Astrocyte of the cerebellum (primary cell): ENCODE results near the gene DBN1.
A peak's percentile ranks its signal among the peaks of the same experiment; 100 is the strongest.

Experiments used
- DNase-seq: peaks from one replicate; pipeline ENCODE4 v3.0.0-alpha.2; 2011; ENCODE audit warnings: low read depth
- H3K4me3 ChIP-seq: 2 replicates; pipeline ENCODE4 v1.5.1; 2011; ENCODE audit warnings: mild to moderate bottlenecking, low read depth, low read length, moderate library complexity
- CTCF ChIP-seq: IDR thresholded peaks from 2 replicates; pipeline ENCODE4 v1.5.1; 2012; ENCODE audit warnings: low read length, low read depth, moderate library complexity, mild to moderate bottlenecking; ENCODE audit errors: missing control alignments
- in situ Hi-C: cut with HindIII; loops from 2 replicates; pipeline ENCODE4 v1.10.0; 2017; ENCODE audit warnings: low sequenced_read_pairs

DBN1 gene

GRCh38 chr5:177474002-177474476, 605 bp upstream of the DBN1 start:
- in situ Hi-C loops, result no loop called here
- no peak for TF ChIP-seq CTCF
- DNase-seq, result no peak
- H3K4me3 ChIP-seq, result no peak overlapping the region

- TF ChIP-seq CTCF, result no peak
- DNase-seq, result no peak
- in situ Hi-C loops, result no loop called here
- peak overlapping the region; percentile 54 for H3K4me3 ChIP-seq
These were observed 683 bp downstream of the DBN1 start for GRCh38 chr5:177472460-177473442.

GRCh38 chr5:177471610-177472356, 1.7 kb downstream of the DBN1 start:
- TF ChIP-seq CTCF, result no peak
- in situ Hi-C loops, result no loop called here
- peak overlapping the region; percentile 54 for H3K4me3 ChIP-seq
- no peak for DNase-seq

- peak overlapping the region; percentile 54 for H3K4me3 ChIP-seq
- no peak for DNase-seq
- no peak for TF ChIP-seq CTCF
- in situ Hi-C loops, result no loop called here
These were observed 2.5 kb downstream of the DBN1 start for GRCh38 chr5:177470759-177471536.

GRCh38 chr5:177469750-177470525, 3.5 kb downstream of the DBN1 start:
- in situ Hi-C loops, result no loop called here

More at GRCh38 chr5:177469750-177470525, 3.5 kb downstream of the DBN1 start:
- DNase-seq, result no peak
- no peak for TF ChIP-seq CTCF
- H3K4me3 ChIP-seq, result peak overlapping the region; percentile 12
